Breast epithelium (tissue), 4 donors: Measurements from ENCODE around the gene PRKACG. TPM values are rescaled to one million over a fixed set of nuclear protein-coding genes. Genes with fewer than 3 reads are reported as not detected.

Experiments
- DNase-seq, 2 donors: peaks; one replicate each; pipeline ENCODE4 v3.0.0-alpha.2; 2019; ENCODE audit warnings: low spot score in 2 of 2
- H3K27ac ChIP-seq, 2 donors: fragments of 200-600 bp; sonication (generic) in 1 of 2; one replicate each; pipeline ENCODE4 v1.5.1; 2016 to 2019; ENCODE audit warnings: mild to moderate bottlenecking in 1 of 2
- H3K27me3 ChIP-seq, 2 donors: fragments of 200-600 bp; sonication (generic) in 1 of 2; one replicate each; pipeline versions ENCODE4 v1.5.1 to v1.6.0; 2017 to 2019; ENCODE audit warnings: control low read depth in 1 of 2, mild to moderate bottlenecking in 1 of 2
- H3K36me3 ChIP-seq: fragments of 200-600 bp; one replicate; pipeline ENCODE4 v1.5.1; 2019
- H3K4me1 ChIP-seq, 2 donors: fragments of 200-600 bp; sonication (generic); one replicate each; pipeline ENCODE4 v1.5.1; 2016 to 2019; ENCODE audit warnings: control low read depth in 1 of 2
- H3K4me3 ChIP-seq, 3 donors: fragments of 200-600 bp; sonication (generic); 1 replicate in 2 of 3; 2 replicates in 1 of 3; pipeline ENCODE4 v1.5.1; 2016 to 2019; ENCODE audit warnings: mild to moderate bottlenecking in 3 of 3, moderate library complexity in 2 of 3
- H3K9me3 ChIP-seq, 2 donors: fragments of 200-600 bp; sonication (generic) in 1 of 2; one replicate each; pipeline ENCODE4 v1.5.1; 2016 to 2019; ENCODE audit warnings: control low read depth in 1 of 2
- CTCF ChIP-seq, 3 donors: fragments of 450-650 bp; IDR thresholded peaks; one replicate each; pipeline ENCODE4 v1.5.1; 2016 to 2017; ENCODE audit warnings: antibody characterized with exemption in 3 of 3, mild to moderate bottlenecking in 3 of 3, moderate library complexity in 3 of 3
- POLR2A ChIP-seq: fragments of 450-650 bp; IDR thresholded peaks from one replicate; pipeline ENCODE4 v1.6.1; 2016; ENCODE audit warnings: antibody characterized with exemption, mild to moderate bottlenecking, moderate library complexity
- POLR2AphosphoS5 ChIP-seq, 3 donors: sonication (generic); formaldehyde crosslinking; IDR thresholded peaks; one replicate each; pipeline ENCODE4 v1.6.1; 2017; ENCODE audit warnings: antibody characterized with exemption in 3 of 3
- intact Hi-C: fragments of 100-400 bp; cut with DNase I; formaldehyde crosslinking; loops from one replicate; pipeline ENCODE4 v1.15.1; 2023; ENCODE audit warnings: low total_unique reads
- total RNA-seq, 3 donors: library from RNA; depleted of rRNA; stranded (reverse); fragments of >200 nt; gene quantifications; one replicate each; pipeline ENCODE4 v1.1.0, GENCODE V29; 2016

PRKACG gene
- total RNA-seq, 3 donors from 2014 or later = not detected

GRCh38 chr9:68974431-68974830 is 39.5 kb downstream of the PRKACG start:
- Histone ChIP-seq H3K4me3 (no peak overlapping the region), H3K36me3 (no peaks in the 10 kb centered on the region), H3K27me3 (no peaks in the 10 kb centered on the region), H3K4me1 (no peaks in the 10 kb centered on the region), H3K9me3 (no peaks in the 10 kb centered on the region), H3K27ac (no peak overlapping the region)
- TF ChIP-seq POLR2A (no peak), CTCF (IDR thresholded peaks at IDR 0.05) (no peak), POLR2AphosphoS5 (IDR thresholded peaks at IDR 0.05) (no peak)
- intact Hi-C loops = no loop called here
- no peak for DNase-seq

GRCh38 chr9:68973619-68974018 is 40.3 kb downstream of the PRKACG start:
- intact Hi-C loops = no loop called here
- Histone ChIP-seq H3K27ac (no peak overlapping the region), H3K4me3 (no peak overlapping the region)

GRCh38 chr9:68970151-68970550 is 43.8 kb downstream of the PRKACG start:
- no peak overlapping the region for H3K27ac ChIP-seq
- H3K36me3 ChIP-seq = no peaks in the 10 kb centered on the region
- H3K4me1 ChIP-seq = no peaks in the 10 kb centered on the region
- no peak for DNase-seq
- TF ChIP-seq CTCF (IDR thresholded peaks at IDR 0.05) = no peak
- no peak for TF ChIP-seq POLR2A
- no peak for TF ChIP-seq POLR2AphosphoS5 (IDR thresholded peaks at IDR 0.05)
- no peak overlapping the region for H3K4me3 ChIP-seq
- intact Hi-C loops = no loop called here
- H3K27me3 ChIP-seq = no peaks in the 10 kb centered on the region
- H3K9me3 ChIP-seq = no peaks in the 10 kb centered on the region

More at GRCh38 chr9:68973619-68974018, 40.3 kb downstream of the PRKACG start:
- TF ChIP-seq CTCF (IDR thresholded peaks at IDR 0.05) = no peak
- no peak for TF ChIP-seq POLR2A
- no peak for TF ChIP-seq POLR2AphosphoS5 (IDR thresholded peaks at IDR 0.05)
- Histone ChIP-seq H3K27me3 (no peaks in the 10 kb centered on the region), H3K36me3 (no peaks in the 10 kb centered on the region), H3K4me1 (no peaks in the 10 kb centered on the region), H3K9me3 (no peaks in the 10 kb centered on the region)
- no peak for DNase-seq

- intact Hi-C loops = no loop called here
- no peaks in the 10 kb centered on the region for H3K36me3 ChIP-seq
These were observed 44.4 kb downstream of the PRKACG start for GRCh38 chr9:68969538-68969937.

GRCh38 chr9:68967800-68968199 is 46.1 kb downstream of the PRKACG start:
- H3K27ac ChIP-seq = no peak overlapping the region
- no peak for DNase-seq
- no peaks in the 10 kb centered on the region for H3K36me3 ChIP-seq
- no peaks in the 10 kb centered on the region for H3K9me3 ChIP-seq
- H3K27me3 ChIP-seq = no peaks in the 10 kb centered on the region
- no peak for TF ChIP-seq POLR2A
- TF ChIP-seq CTCF (IDR thresholded peaks at IDR 0.05) = no peak
- no peaks in the 10 kb centered on the region for H3K4me1 ChIP-seq
- intact Hi-C loops = no loop called here
- H3K4me3 ChIP-seq = no peak overlapping the region

More at GRCh38 chr9:68969538-68969937, 44.4 kb downstream of the PRKACG start:
- H3K27ac ChIP-seq = no peak overlapping the region
- H3K4me3 ChIP-seq = no peak overlapping the region
- no peak for DNase-seq
- H3K27me3 ChIP-seq = no peaks in the 10 kb centered on the region
- no peak for TF ChIP-seq POLR2AphosphoS5 (IDR thresholded peaks at IDR 0.05)
- TF ChIP-seq POLR2A = no peak
- no peaks in the 10 kb centered on the region for H3K4me1 ChIP-seq
- no peaks in the 10 kb centered on the region for H3K9me3 ChIP-seq

GRCh38 chr9:68966496-68966944 is 47.4 kb downstream of the PRKACG start:
- no peaks in the 10 kb centered on the region for H3K4me1 ChIP-seq
- intact Hi-C loops = no loop called here
- no peak for DNase-seq
- no peaks in the 10 kb centered on the region for H3K9me3 ChIP-seq
- H3K4me3 ChIP-seq = no peak overlapping the region
- no peaks in the 10 kb centered on the region for H3K27me3 ChIP-seq
- no peak overlapping the region for H3K27ac ChIP-seq
- no peaks in the 10 kb centered on the region for H3K36me3 ChIP-seq
- TF ChIP-seq CTCF (IDR thresholded peaks at IDR 0.05) (no peak), POLR2A (no peak), POLR2AphosphoS5 (IDR thresholded peaks at IDR 0.05) (no peak)
